HG03469 (cell line): ENCODE results near the gene ACSF2.
"Not testable (repeated sequence)": the region's sequence is repeated elsewhere in the genome, so short reads cannot be mapped to it uniquely, and the experiment has no call there.

Experiments
- ATAC-seq: cut with Tn5 transposase; IDR thresholded peaks from one replicate; pipeline ENCODE4 v1.9.1; 2021; ENCODE audit warnings: mild to moderate bottlenecking, moderate library complexity, moderate number of reproducible peaks; ENCODE audit not compliant: unreplicated experiment

Gene ACSF2

GRCh38 chr17:50475775-50476544 lies 49.9 kb downstream of the ACSF2 start:
- ATAC-seq: not testable (repeated sequence)

- ATAC-seq: no peak
Observed at GRCh38 chr17:50476545-50477315, 50.7 kb downstream of the ACSF2 start.

GRCh38 chr17:50477976-50478375 lies 52.0 kb downstream of the ACSF2 start:
- no peak for ATAC-seq

- ATAC-seq: peak; percentile 77
Observed at GRCh38 chr17:50478391-50479381, 52.7 kb downstream of the ACSF2 start, which contains the start of gene RSAD1. Gene RSAD1 (plus strand): TSS chr17:50478860. CDS start chr17:50478885, 25 bp downstream.

GRCh38 chr17:50479522-50480141 lies 53.6 kb downstream of the ACSF2 start:
- ATAC-seq: no peak

- ATAC-seq: no peak
Observed at GRCh38 chr17:50480142-50480764, 54.2 kb downstream of the ACSF2 start.

GRCh38 chr17:50480854-50481490 lies 55.0 kb downstream of the ACSF2 start:
- no peak for ATAC-seq

GRCh38 chr17:50481648-50482047 lies 55.6 kb downstream of the ACSF2 start:
- no peak for ATAC-seq

- no peak for ATAC-seq
Observed at GRCh38 chr17:50482110-50482509, 56.1 kb downstream of the ACSF2 start.

- ATAC-seq: no peak
Observed at GRCh38 chr17:50482516-50482915, 56.5 kb downstream of the ACSF2 start.

- no peak for ATAC-seq
Observed at GRCh38 chr17:50483266-50483665, 57.2 kb downstream of the ACSF2 start.

GRCh38 chr17:50484386-50485155 lies 58.6 kb downstream of the ACSF2 start:
- ATAC-seq: no peak

GRCh38 chr17:50487213-50488096 lies 61.4 kb downstream of the ACSF2 start:
- ATAC-seq: no peak

- ATAC-seq: no peak
Observed at GRCh38 chr17:50488880-50489279, 62.9 kb downstream of the ACSF2 start.

- ATAC-seq: no peak
Observed at GRCh38 chr17:50491505-50491904, 65.5 kb downstream of the ACSF2 start.

- no peak for ATAC-seq
Observed at GRCh38 chr17:50492214-50492613, 66.2 kb downstream of the ACSF2 start.

GRCh38 chr17:50493744-50494143 lies 67.7 kb downstream of the ACSF2 start:
- no peak for ATAC-seq
